CD4-positive, alpha-beta T cell treated with Interferon gamma for 1 hour (primary cell): ENCODE data around the gene ADK.
"Not testable (repeated sequence)": the region's sequence is repeated elsewhere in the genome, so short reads cannot be mapped to it uniquely, and the experiment has no call there.

Experiments used
- DNase-seq: peaks from one replicate; pipeline ENCODE4 v3.0.0-alpha.2; 2020

The ADK gene

GRCh38 chr10:74150990-74151878 lies at the start of gene ADK:
ADK (plus strand) TSS chr10:74151221; CDS start chr10:74151279, 58 bp downstream.
- DNase-seq: peak; percentile 99

GRCh38 chr10:74103560-74104258 lies 47.3 kb upstream of the ADK start:
- DNase-seq: no peak

- DNase-seq: no peak
Measured at GRCh38 chr10:74104480-74104879, 46.5 kb upstream of the ADK start.

- no peak for DNase-seq
Measured at GRCh38 chr10:74104996-74105395, 46.0 kb upstream of the ADK start.

GRCh38 chr10:74107391-74107790 lies 43.6 kb upstream of the ADK start:
- DNase-seq: no peak

- no peak for DNase-seq
Measured at GRCh38 chr10:74109452-74109851, 41.6 kb upstream of the ADK start.

- no peak for DNase-seq
Measured at GRCh38 chr10:74110120-74110519, 40.9 kb upstream of the ADK start.

- no peak for DNase-seq
Measured at GRCh38 chr10:74111799-74112198, 39.2 kb upstream of the ADK start.

GRCh38 chr10:74113546-74113945 lies 37.5 kb upstream of the ADK start:
- no peak for DNase-seq

GRCh38 chr10:74114041-74114448 lies 37.0 kb upstream of the ADK start:
- no peak for DNase-seq

- no peak for DNase-seq
Measured at GRCh38 chr10:74117738-74118137, 33.3 kb upstream of the ADK start.

GRCh38 chr10:74118804-74119203 lies 32.2 kb upstream of the ADK start:
- DNase-seq: no peak

GRCh38 chr10:74120911-74121310 lies 30.1 kb upstream of the ADK start:
- no peak for DNase-seq

GRCh38 chr10:74121368-74121767 lies 29.7 kb upstream of the ADK start:
- no peak for DNase-seq

GRCh38 chr10:74122060-74122459 lies 29.0 kb upstream of the ADK start:
- no peak for DNase-seq

GRCh38 chr10:74123081-74123480 lies 27.9 kb upstream of the ADK start:
- DNase-seq: no peak

GRCh38 chr10:74133923-74134820 lies 16.8 kb upstream of the ADK start:
- no peak for DNase-seq

- DNase-seq: no peak
Measured at GRCh38 chr10:74135452-74135851, 15.6 kb upstream of the ADK start.

GRCh38 chr10:74137992-74138391 lies 13.0 kb upstream of the ADK start:
- no peak for DNase-seq

- not testable (repeated sequence) for DNase-seq
Measured at GRCh38 chr10:74138596-74138995, 12.4 kb upstream of the ADK start.

GRCh38 chr10:74139981-74140380 lies 11.0 kb upstream of the ADK start:
- no peak for DNase-seq

- no peak for DNase-seq
Measured at GRCh38 chr10:74140553-74140952, 10.5 kb upstream of the ADK start.

GRCh38 chr10:74145133-74145532 lies 5.9 kb upstream of the ADK start:
- DNase-seq: no peak
